Measurements from ENCODE around the gene NKD2. TPM values are rescaled to one million over a fixed set of nuclear protein-coding genes. Genes with fewer than 3 reads are reported as not detected.

NKD2 gene
- total RNA-seq, 1 experiment from 2014 or later: 0.21 TPM

GRCh38 chr5:1034421-1034905 lies 25.9 kb downstream of the NKD2 start:
- H3K4me3 Mint-ChIP-seq (ENCODE audit: unreplicated experiment): no peak overlapping the region
- no peaks in the 10 kb centered on the region for H3K4me1 Mint-ChIP-seq (ENCODE audit: insufficient read depth, unreplicated experiment)
- POLR2A ChIA-PET: no interaction called here

GRCh38 chr5:1034986-1035385 lies 26.4 kb downstream of the NKD2 start:
- H3K36me3 Mint-ChIP-seq (ENCODE audit: insufficient read depth, unreplicated experiment): no peaks in the 10 kb centered on the region
- no peak overlapping the region for H3K27ac Mint-ChIP-seq (ENCODE audit: low read depth, unreplicated experiment)
- H3K27me3 Mint-ChIP-seq (ENCODE audit: insufficient read depth, unreplicated experiment): no peaks in the 10 kb centered on the region
- intact Hi-C loops (cut with micrococcal nuclease): no loop called here
- DNase-seq (ENCODE audit: unreplicated experiment): no peak
- no TSS peak for BruUV-seq (replicated peaks)
- TF ChIP-seq CTCF (IDR thresholded peaks at IDR 0.05; ENCODE audit: unreplicated experiment): no peak
- POLR2A ChIA-PET: no interaction called here
- H3K9me3 Mint-ChIP-seq (ENCODE audit: unreplicated experiment): peaks cover 10% of the 10 kb centered on the region
- CTCF ChIA-PET: no interaction called here
- no peaks in the 10 kb centered on the region for H3K4me1 Mint-ChIP-seq (ENCODE audit: insufficient read depth, unreplicated experiment)
- no peak overlapping the region for H3K4me3 Mint-ChIP-seq (ENCODE audit: unreplicated experiment)

More at GRCh38 chr5:1034421-1034905, 25.9 kb downstream of the NKD2 start:
- no TSS peak for BruUV-seq (replicated peaks)
- H3K27ac Mint-ChIP-seq (ENCODE audit: low read depth, unreplicated experiment): no peak overlapping the region
- intact Hi-C loops (cut with micrococcal nuclease): no loop called here
- peaks cover 10% of the 10 kb centered on the region for H3K9me3 Mint-ChIP-seq (ENCODE audit: unreplicated experiment)
- DNase-seq (ENCODE audit: unreplicated experiment): no peak
- no peak for TF ChIP-seq CTCF (IDR thresholded peaks at IDR 0.05; ENCODE audit: unreplicated experiment)
- no peaks in the 10 kb centered on the region for H3K27me3 Mint-ChIP-seq (ENCODE audit: insufficient read depth, unreplicated experiment)
- no peaks in the 10 kb centered on the region for H3K36me3 Mint-ChIP-seq (ENCODE audit: insufficient read depth, unreplicated experiment)
- CTCF ChIA-PET: interaction anchor here (0.6 kb wide), 1 partner anchor 533 kb away, joined by 3 read pairs; no protein-coding TSS in a partner anchor

- Mint-ChIP-seq H3K27ac (ENCODE audit: low read depth, unreplicated experiment) (no peak overlapping the region), H3K9me3 (ENCODE audit: unreplicated experiment) (peaks cover 10% of the 10 kb centered on the region), H3K4me3 (ENCODE audit: unreplicated experiment) (no peak overlapping the region), H3K36me3 (ENCODE audit: insufficient read depth, unreplicated experiment) (no peaks in the 10 kb centered on the region), H3K4me1 (ENCODE audit: insufficient read depth, unreplicated experiment) (no peaks in the 10 kb centered on the region), H3K27me3 (ENCODE audit: insufficient read depth, unreplicated experiment) (no peaks in the 10 kb centered on the region)
- POLR2A ChIA-PET: no interaction called here
- CTCF ChIA-PET: no interaction called here
- BruUV-seq (replicated peaks): no TSS peak
- intact Hi-C loops (cut with micrococcal nuclease): no loop called here
- TF ChIP-seq CTCF (IDR thresholded peaks at IDR 0.05; ENCODE audit: unreplicated experiment): no peak
- no peak for DNase-seq (ENCODE audit: unreplicated experiment)
These were observed 27.1 kb downstream of the NKD2 start for GRCh38 chr5:1035421-1036405.

GRCh38 chr5:1036504-1037122 lies 28.0 kb downstream of the NKD2 start:
- no peak overlapping the region for H3K27ac Mint-ChIP-seq (ENCODE audit: low read depth, unreplicated experiment)
- H3K9me3 Mint-ChIP-seq (ENCODE audit: unreplicated experiment): peaks cover 19% of the 10 kb centered on the region
- no peak for TF ChIP-seq CTCF (IDR thresholded peaks at IDR 0.05; ENCODE audit: unreplicated experiment)
- no peaks in the 10 kb centered on the region for H3K36me3 Mint-ChIP-seq (ENCODE audit: insufficient read depth, unreplicated experiment)
- H3K4me1 Mint-ChIP-seq (ENCODE audit: insufficient read depth, unreplicated experiment): no peaks in the 10 kb centered on the region
- no TSS peak for BruUV-seq (replicated peaks)
- ChIA-PET CTCF (no interaction called here), POLR2A (interaction anchor here (0.6 kb wide), 1 partner anchor 21 kb away, joined by 3 read pairs; no protein-coding TSS in a partner anchor)
- intact Hi-C loops (cut with micrococcal nuclease): no loop called here
- no peak overlapping the region for H3K4me3 Mint-ChIP-seq (ENCODE audit: unreplicated experiment)
- no peak for DNase-seq (ENCODE audit: unreplicated experiment)
- no peaks in the 10 kb centered on the region for H3K27me3 Mint-ChIP-seq (ENCODE audit: insufficient read depth, unreplicated experiment)
